ENCODE measurements around the gene THAP9.

DNA sequence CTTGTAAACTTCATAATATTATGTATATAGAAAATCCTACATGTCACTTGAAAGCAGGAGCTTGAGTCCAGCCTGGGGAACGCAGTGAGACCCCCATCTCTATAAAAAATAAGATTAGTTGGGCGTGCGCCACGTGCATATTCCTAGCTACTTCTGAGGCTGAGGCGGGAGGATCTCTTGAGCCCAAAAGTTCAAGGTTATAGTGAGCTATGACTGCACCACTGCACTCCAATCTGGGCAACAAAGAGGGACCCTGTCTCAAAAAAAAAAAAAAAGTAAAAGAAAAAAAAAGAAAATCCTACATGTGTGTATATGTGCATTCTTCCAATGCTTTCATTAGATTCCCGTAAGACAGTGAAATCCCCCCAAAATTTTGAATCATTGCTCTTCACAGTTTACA is 11.2 kb upstream of the THAP9 start:
- TF ChIP-seq CTCF (IDR thresholded peaks at IDR 0.05; ENCODE audit: insufficient read depth, low read length, poor library complexity, severe bottlenecking) (no peak), EZH2phosphoT487 (conservative IDR thresholded peaks at IDR 0.05; ENCODE audit: low read length) (no peak)

All from SU-DHL-6 (cell line).